GM12878 (cell line): ENCODE measurements around the gene MATN1. TPM values are rescaled to one million over a fixed set of nuclear protein-coding genes. Genes with fewer than 3 reads are reported as not detected.
A peak's percentile ranks its signal among the peaks of the same experiment; 100 is the strongest.

ENCODE experiments used
- CHD4 ChIP-seq: fragments of 200-600 bp; sonication (generic); IDR thresholded peaks from 2 replicates; pipeline ENCODE4 v1.6.1; 2016; ENCODE audit warnings: mild to moderate bottlenecking
- CTCF ChIP-seq, 3 experiments: IDR thresholded peaks in 2 of 3; conservative IDR thresholded peaks in 1 of 3; 2 replicates each; pipeline ENCODE4 v1.5.1; 2011; ENCODE audit warnings: low read depth in 3 of 3, low read length in 3 of 3, mild to moderate bottlenecking in 3 of 3, control low read depth in 2 of 3, moderate library complexity in 2 of 3, inconsistent platforms in 1 of 3, mixed read lengths in 1 of 3; ENCODE audit not compliant: control insufficient read depth in 2 of 3, insufficient read depth in 1 of 3; ENCODE audit errors: extremely low read depth in 1 of 3
- NR2C2 ChIP-seq: IDR thresholded peaks from 2 replicates; pipeline ENCODE4 v1.6.1; 2011; ENCODE audit warnings: borderline replicate concordance, low read depth; ENCODE audit not compliant: control insufficient read depth, insufficient read length
- POU2F2 ChIP-seq: IDR thresholded peaks from 3 replicates; pipeline ENCODE4 v1.6.1; 2011; ENCODE audit warnings: low read depth, mild to moderate bottlenecking, low read length, borderline replicate concordance
- RAD21 ChIP-seq: IDR thresholded peaks from 2 replicates; pipeline ENCODE4 v1.6.1; 2011; ENCODE audit warnings: mild to moderate bottlenecking, low read depth, low read length, moderate library complexity; ENCODE audit not compliant: insufficient read depth
- RFX5 ChIP-seq: IDR thresholded peaks from 2 replicates; pipeline ENCODE4 v1.6.1; 2011; ENCODE audit warnings: low read depth, low read length, improper control_type of control experiment
- SIX5 ChIP-seq: IDR thresholded peaks from 2 replicates; pipeline ENCODE4 v1.6.1; 2011; ENCODE audit warnings: mild to moderate bottlenecking, low read depth, low read length, moderate library complexity; ENCODE audit not compliant: severe bottlenecking
- TCF12 ChIP-seq: IDR thresholded peaks from 2 replicates; pipeline ENCODE4 v1.6.1; 2011; ENCODE audit warnings: low read depth, mild to moderate bottlenecking, low read length
- USF1 ChIP-seq: IDR thresholded peaks from 2 replicates; pipeline ENCODE4 v1.6.1; 2011; ENCODE audit warnings: borderline replicate concordance, low read depth, mild to moderate bottlenecking, moderate library complexity, mixed read lengths, low read length; ENCODE audit not compliant: insufficient read depth; ENCODE audit errors: extremely low read length
- YY1 ChIP-seq: IDR thresholded peaks from 2 replicates; pipeline ENCODE4 v1.6.1; 2011; ENCODE audit warnings: low read depth, mild to moderate bottlenecking, low read length
- ZBTB11 ChIP-seq: fragments of 450-650 bp; formaldehyde crosslinking; IDR thresholded peaks from 2 replicates; pipeline ENCODE4 v1.5.0; 2022; ENCODE audit warnings: mild to moderate bottlenecking, missing genetic modification characterization
- ZNF592 ChIP-seq: fragments of 450-650 bp; IDR thresholded peaks from 2 replicates; pipeline ENCODE4 v1.6.1; 2017; ENCODE audit warnings: mild to moderate bottlenecking, moderate library complexity
- ZSCAN29 ChIP-seq: fragments of 450-650 bp; IDR thresholded peaks from 2 replicates; pipeline ENCODE4 v1.6.1; 2017; ENCODE audit warnings: mild to moderate bottlenecking, moderate library complexity
- polyA plus RNA-seq, 11 experiments: library from polyadenylated mRNA; depleted of rRNA in 4 of 11; unstranded in 6 of 11; stranded (reverse) in 5 of 11; fragments of >200 nt; fragmentation: Nextera tagmentation in 4 of 11; fragmentation: Illumina TruSeq in 1 of 11; extraction: Ambion mirVana in 4 of 11; extraction: Trizol in 1 of 11; gene quantifications; 1 replicate in 1 of 11; 2 replicates in 10 of 11; pipeline versions ENCODE4 v1.2.1 to v1.2.3, GENCODE V29; 2011 to 2016; ENCODE audit warnings: inconsistent platforms in 2 of 11, missing spikeins in 2 of 11, low read depth in 1 of 11
- total RNA-seq, 4 experiments: library from RNA; depleted of rRNA in 3 of 4; stranded (reverse); fragments of >200 nt in 3 of 4; fragmentation: Illumina TruSeq in 1 of 4; extraction: Trizol in 1 of 4; gene quantifications; 2 replicates each; pipeline versions ENCODE4 v1.2.1 to v1.2.3, GENCODE V29; 2013 to 2021
- TF ChIP-seq, protein P1 (sequence below): fragments of 450-650 bp; IDR thresholded peaks from 2 replicates; pipeline ENCODE4 v1.6.1; 2014; ENCODE audit warnings: mild to moderate bottlenecking

Gene MATN1
- total and polyA plus RNA-seq, 10 of the 15 experiments (the other 5 are each of a cell fraction or from before 2014, with no cell fraction given) = 0.04 to 0.50 (median 0.10) TPM; not detected in 1

- TF ChIP-seq CTCF (IDR thresholded peaks at IDR 0.05 in 2 of 3, conservative IDR thresholded peaks at IDR 0.05 in 1 of 3; ENCODE audit: control insufficient read depth in 2 of 3, extremely low read depth in 1 of 3, insufficient read depth in 1 of 3, low read depth in 3 of 3, low read length in 3 of 3) = peak; percentile 86 to 95 (median 87); a peak in 5 of 6 replicates
- TF ChIP-seq ZNF592 = peak; percentile 50; the same call in 1 of the 2 replicates
- no peak for TF ChIP-seq SIX5
- TF ChIP-seq YY1 = peak; percentile 65
- no peak for TF ChIP-seq NR2C2
- 0 out of 3 replicates have a peak, but pooled peaks have one; percentile 49 for TF ChIP-seq POU2F2
- no peak for TF ChIP-seq RAD21
- peak; percentile 84; the same call in 1 of the 2 replicates for TF ChIP-seq CHD4
- peak; percentile 9; the same call in 1 of the 2 replicates for TF ChIP-seq RFX5
- no peak for TF ChIP-seq ZSCAN29
- TF ChIP-seq, protein P1, sequence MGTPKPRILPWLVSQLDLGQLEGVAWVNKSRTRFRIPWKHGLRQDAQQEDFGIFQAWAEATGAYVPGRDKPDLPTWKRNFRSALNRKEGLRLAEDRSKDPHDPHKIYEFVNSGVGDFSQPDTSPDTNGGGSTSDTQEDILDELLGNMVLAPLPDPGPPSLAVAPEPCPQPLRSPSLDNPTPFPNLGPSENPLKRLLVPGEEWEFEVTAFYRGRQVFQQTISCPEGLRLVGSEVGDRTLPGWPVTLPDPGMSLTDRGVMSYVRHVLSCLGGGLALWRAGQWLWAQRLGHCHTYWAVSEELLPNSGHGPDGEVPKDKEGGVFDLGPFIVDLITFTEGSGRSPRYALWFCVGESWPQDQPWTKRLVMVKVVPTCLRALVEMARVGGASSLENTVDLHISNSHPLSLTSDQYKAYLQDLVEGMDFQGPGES = no peak
- TF ChIP-seq ZBTB11 = no peak
- TF ChIP-seq USF1 = no peak
- no peak for TF ChIP-seq TCF12
These were observed 4.6 kb downstream of the MATN1 start (continued) for GRCh38 chr1:30718636-30719405.
